HEK293 (cell line): ENCODE data around the gene CNPY4.

ENCODE experiments used
- CTCF ChIA-PET: fragments of 350-600 bp; formaldehyde crosslinking; extraction: SDS; loops from one replicate; lab custom pipeline; 2021; ENCODE audit warnings: antibody characterized with exemption; lab: Yijun Ruan, JAX
- POLR2A ChIA-PET: fragments of 300-600 bp; formaldehyde crosslinking; extraction: SDS; loops from one replicate; lab custom pipeline; 2020; ENCODE audit warnings: antibody characterized with exemption, inconsistent platforms; lab: Yijun Ruan, JAX
- H3K27ac ChIP-seq: fragments of 200-500 bp; sonication (Bioruptor generic); 2 replicates; pipeline ENCODE4 v1.5.1; 2014; ENCODE audit warnings: low read depth, low read length, control low read depth, inconsistent platforms; ENCODE audit errors: extremely low read depth
- H3K36me3 ChIP-seq, 2 experiments: fragments of 200-500 bp in 1 of 2; sonication (Bioruptor generic) in 1 of 2; 1 replicate in 1 of 2; 2 replicates in 1 of 2; pipeline ENCODE4 v1.5.1; 2014 to 2017; ENCODE audit warnings: inconsistent platforms in 2 of 2, low read length in 2 of 2; ENCODE audit not compliant: control insufficient read depth in 2 of 2, insufficient read depth in 1 of 2
- H3K4me1 ChIP-seq: fragments of 200-500 bp; sonication (Bioruptor generic); 2 replicates; pipeline ENCODE4 v1.5.1; 2014; ENCODE audit warnings: mild to moderate bottlenecking, low read length, inconsistent platforms; ENCODE audit not compliant: control insufficient read depth, insufficient read depth
- H3K4me3 ChIP-seq: 2 replicates; pipeline ENCODE4 v1.5.1; 2011; ENCODE audit warnings: low read depth, mild to moderate bottlenecking, control low read depth, low read length, moderate library complexity
- H3K9me3 ChIP-seq: fragments of 200-500 bp; sonication (Bioruptor generic); 2 replicates; pipeline ENCODE4 v1.5.1; 2014; ENCODE audit warnings: low read depth, low read length, inconsistent platforms; ENCODE audit not compliant: control insufficient read depth, insufficient read depth
- FEZF1 ChIP-seq: fragments of 450-650 bp; formaldehyde crosslinking; IDR thresholded peaks from 2 replicates; pipeline ENCODE4 v1.5.1; 2016; ENCODE audit warnings: missing biosample characterization, missing genetic modification characterization
- GLIS1 ChIP-seq: fragments of 450-650 bp; formaldehyde crosslinking; IDR thresholded peaks from 2 replicates; pipeline ENCODE4 v1.5.1; 2016; ENCODE audit warnings: missing biosample characterization, missing genetic modification characterization
- KLF1 ChIP-seq: fragments of 450-650 bp; formaldehyde crosslinking; IDR thresholded peaks from 2 replicates; pipeline ENCODE4 v1.5.1; 2016; ENCODE audit warnings: missing biosample characterization, missing genetic modification characterization
- KLF16 ChIP-seq: fragments of 450-650 bp; formaldehyde crosslinking; IDR thresholded peaks from 2 replicates; pipeline ENCODE4 v1.5.1; 2017; ENCODE audit warnings: missing biosample characterization, missing genetic modification characterization
- PRDM1 ChIP-seq: fragments of 450-650 bp; formaldehyde crosslinking; IDR thresholded peaks from 2 replicates; pipeline ENCODE4; 2016; ENCODE audit warnings: missing biosample characterization, missing genetic modification characterization
- SP7 ChIP-seq: fragments of 450-650 bp; formaldehyde crosslinking; IDR thresholded peaks from 2 replicates; pipeline ENCODE4 v1.5.1; 2016; ENCODE audit warnings: missing biosample characterization, missing genetic modification characterization
- WT1 ChIP-seq: fragments of 450-650 bp; formaldehyde crosslinking; IDR thresholded peaks from 2 replicates; pipeline ENCODE4 v1.5.1; 2016; ENCODE audit warnings: missing biosample characterization, missing genetic modification characterization
- ZBTB20 ChIP-seq: fragments of 450-650 bp; formaldehyde crosslinking; IDR thresholded peaks from 2 replicates; pipeline ENCODE4 v1.5.1; 2016; ENCODE audit warnings: missing biosample characterization, missing genetic modification characterization
- ZBTB21 ChIP-seq: fragments of 450-650 bp; formaldehyde crosslinking; IDR thresholded peaks from 2 replicates; pipeline ENCODE4 v1.5.1; 2017; ENCODE audit warnings: missing biosample characterization, missing genetic modification characterization
- ZBTB48 ChIP-seq: fragments of 450-650 bp; formaldehyde crosslinking; IDR thresholded peaks from 2 replicates; pipeline ENCODE4 v1.5.1; 2016; ENCODE audit warnings: missing biosample characterization, missing genetic modification characterization
- ZEB2 ChIP-seq: fragments of 450-650 bp; formaldehyde crosslinking; IDR thresholded peaks from 2 replicates; pipeline ENCODE4 v1.5.1; 2016; ENCODE audit warnings: missing biosample characterization, missing genetic modification characterization
- ZNF10 ChIP-seq: fragments of 450-650 bp; formaldehyde crosslinking; IDR thresholded peaks from 2 replicates; pipeline ENCODE4 v1.5.1; 2017; ENCODE audit warnings: missing biosample characterization, missing genetic modification characterization
- ZNF157 ChIP-seq: fragments of 450-650 bp; formaldehyde crosslinking; IDR thresholded peaks from 2 replicates; pipeline ENCODE4 v1.5.1; 2016; ENCODE audit warnings: missing biosample characterization, missing genetic modification characterization
- ZNF174 ChIP-seq: fragments of 450-650 bp; formaldehyde crosslinking; IDR thresholded peaks from 2 replicates; pipeline ENCODE4 v1.5.0; 2017; ENCODE audit warnings: missing biosample characterization, mild to moderate bottlenecking, missing genetic modification characterization
- ZNF248 ChIP-seq: fragments of 450-650 bp; formaldehyde crosslinking; IDR thresholded peaks from 2 replicates; pipeline ENCODE4 v1.5.1; 2017; ENCODE audit warnings: missing biosample characterization, missing genetic modification characterization
- ZNF302 ChIP-seq: fragments of 450-650 bp; formaldehyde crosslinking; IDR thresholded peaks from 2 replicates; pipeline ENCODE4 v1.5.1; 2016; ENCODE audit warnings: missing biosample characterization, missing genetic modification characterization, low read depth
- ZNF341 ChIP-seq: fragments of 450-650 bp; formaldehyde crosslinking; IDR thresholded peaks from 2 replicates; pipeline ENCODE4; 2016; ENCODE audit warnings: low read depth, missing biosample characterization, missing genetic modification characterization
- ZNF366 ChIP-seq: fragments of 450-650 bp; formaldehyde crosslinking; conservative IDR thresholded peaks from 2 replicates; pipeline ENCODE4 v1.5.1; 2016; ENCODE audit warnings: missing biosample characterization, missing genetic modification characterization
- ZNF473 ChIP-seq: fragments of 450-650 bp; formaldehyde crosslinking; IDR thresholded peaks from 2 replicates; pipeline ENCODE4 v1.5.1; 2017; ENCODE audit warnings: missing biosample characterization, missing genetic modification characterization
- ZNF488 ChIP-seq: fragments of 450-650 bp; formaldehyde crosslinking; IDR thresholded peaks from 2 replicates; pipeline ENCODE4 v1.5.1; 2016; ENCODE audit warnings: missing biosample characterization, missing genetic modification characterization
- ZNF501 ChIP-seq: fragments of 450-650 bp; formaldehyde crosslinking; IDR thresholded peaks from 2 replicates; pipeline ENCODE4 v1.5.1; 2016; ENCODE audit warnings: missing biosample characterization, missing genetic modification characterization
- ZNF521 ChIP-seq: fragments of 450-650 bp; formaldehyde crosslinking; IDR thresholded peaks from 2 replicates; pipeline ENCODE4 v1.5.1; 2017; ENCODE audit warnings: missing biosample characterization, mild to moderate bottlenecking, missing genetic modification characterization
- ZNF544 ChIP-seq: fragments of 450-650 bp; formaldehyde crosslinking; IDR thresholded peaks from 2 replicates; pipeline ENCODE4 v1.5.0; 2017; ENCODE audit warnings: missing biosample characterization, missing genetic modification characterization
- ZNF561 ChIP-seq: fragments of 450-650 bp; IDR thresholded peaks from 2 replicates; pipeline ENCODE4 v1.5.1; 2018; ENCODE audit warnings: missing biosample characterization, missing genetic modification characterization, borderline replicate concordance
- ZNF645 ChIP-seq: fragments of 450-650 bp; formaldehyde crosslinking; IDR thresholded peaks from 2 replicates; pipeline ENCODE4; 2016; ENCODE audit warnings: missing biosample characterization, missing genetic modification characterization
- ZNF76 ChIP-seq: fragments of 450-650 bp; formaldehyde crosslinking; IDR thresholded peaks from 2 replicates; pipeline ENCODE4; 2016; ENCODE audit warnings: low read depth, missing biosample characterization, missing genetic modification characterization, borderline replicate concordance
- ZSCAN18 ChIP-seq: fragments of 450-650 bp; formaldehyde crosslinking; IDR thresholded peaks from 2 replicates; pipeline ENCODE4 v1.5.1; 2016; ENCODE audit warnings: missing biosample characterization, missing genetic modification characterization
- TF ChIP-seq, protein P1 (sequence below): fragments of 450-650 bp; formaldehyde crosslinking; IDR thresholded peaks from 2 replicates; pipeline ENCODE4 v1.5.1; 2016; ENCODE audit warnings: missing biosample characterization, missing genetic modification characterization
- TF ChIP-seq, protein P2 (sequence below): fragments of 450-650 bp; formaldehyde crosslinking; IDR thresholded peaks from 2 replicates; pipeline ENCODE4 v1.5.1; 2017; ENCODE audit warnings: missing biosample characterization, missing genetic modification characterization

CNPY4 gene

DNA sequence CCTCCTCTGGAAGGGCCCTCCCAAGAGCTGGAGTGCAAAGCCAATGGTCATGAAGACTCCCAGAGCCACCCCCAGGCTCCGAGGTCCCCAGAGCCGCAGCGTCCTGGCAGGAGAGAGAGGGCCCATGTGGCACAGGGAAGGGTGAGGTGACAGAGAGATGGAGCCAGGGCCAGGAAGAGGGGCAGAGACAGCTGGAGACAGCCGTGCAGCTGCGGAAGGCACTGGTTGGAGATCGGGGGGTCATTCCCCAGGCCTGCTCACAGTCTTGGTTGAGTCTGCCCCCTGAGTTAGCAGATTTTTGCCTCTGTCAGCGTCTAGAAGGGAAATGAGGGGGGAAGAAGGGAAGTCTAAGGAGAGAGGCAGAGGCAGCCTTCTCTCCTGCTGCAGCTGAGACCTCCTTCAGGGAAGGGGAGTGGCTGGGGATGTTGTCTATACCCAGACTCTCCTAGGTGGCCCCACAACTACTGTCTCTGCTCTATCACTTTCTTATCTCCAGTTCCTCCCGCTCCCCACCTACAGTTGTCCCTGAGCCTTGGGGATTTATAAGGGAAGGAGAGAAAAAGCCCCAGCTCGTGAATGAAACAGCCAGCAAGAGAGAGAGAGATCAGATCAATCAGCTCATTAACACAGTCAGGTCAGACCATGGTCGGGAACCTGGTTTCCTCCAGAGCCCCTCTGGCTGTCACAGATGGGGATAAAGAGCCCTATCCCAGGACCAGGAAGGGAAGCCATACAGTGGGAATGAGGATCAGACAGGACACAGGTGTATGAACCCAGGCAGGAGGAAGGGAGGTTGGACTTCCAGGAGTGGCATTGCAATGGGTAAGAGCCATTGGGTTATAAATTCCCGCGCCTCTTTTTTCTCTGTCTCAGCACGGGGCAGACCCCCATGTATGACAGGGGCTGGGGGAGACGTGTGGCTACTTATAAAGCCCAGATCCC lies 47.8 kb downstream of the CNPY4 start (continued):
- TF ChIP-seq ZNF366 (tag by site-specific recombination) = peak; percentile 44; the same call in 1 of the 2 replicates
- no peak for TF ChIP-seq ZNF248 (tag by site-specific recombination)
- TF ChIP-seq PRDM1 (tag by site-specific recombination) = 0 out of 2 replicates have a peak, but pooled peaks have one; percentile 36
- no peak for TF ChIP-seq SP7
- no peak for TF ChIP-seq ZNF174 (tag by site-specific recombination)
- no peak for TF ChIP-seq ZNF521
- TF ChIP-seq ZNF341 (tag by site-specific recombination) = 0 out of 2 replicates have a peak, but pooled peaks have one; percentile 19
- TF ChIP-seq ZBTB21 (tag by site-specific recombination) = no peak
- TF ChIP-seq WT1 = no peak
- TF ChIP-seq ZNF561 (tag by site-specific recombination) = no peak
- no peak for TF ChIP-seq ZNF544 (tag by site-specific recombination)
- TF ChIP-seq ZBTB20 (tag by site-specific recombination) = no peak

DNA sequence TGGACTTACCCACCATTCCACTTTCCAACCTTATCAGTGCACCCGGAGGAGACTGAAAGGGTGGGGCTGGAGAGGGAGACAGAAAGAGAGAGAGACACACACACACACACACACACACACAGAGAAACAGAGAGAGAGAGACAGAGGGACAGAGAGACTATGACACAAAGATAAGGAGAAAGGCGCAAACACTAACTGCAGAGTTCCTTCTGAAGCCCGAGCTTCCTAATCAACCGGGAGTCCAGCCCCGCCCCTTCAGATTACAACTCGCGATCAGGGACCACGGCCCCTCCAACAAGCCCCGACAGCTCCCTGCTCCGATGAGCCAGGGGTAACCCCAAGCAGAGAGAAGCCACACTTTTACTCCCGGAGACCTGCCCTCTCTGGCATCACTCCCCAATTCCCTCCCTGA lies 48.5 kb downstream of the CNPY4 start:
- ChIA-PET POLR2A (interaction anchor here (1.0 to 2.7 kb wide), 3 partner anchors 9 to 20 kb away, joined by 4 to 13 read pairs (median 5); partner anchors contain the start of genes GPC2, LAMTOR4, STAG3 and TRAPPC14), CTCF (interaction anchor here (0.6 to 1.9 kb wide), 5 partner anchors 17 to 35 kb away, joined by 3 to 9 read pairs (median 6); no protein-coding TSS in a partner anchor)
- H3K36me3 ChIP-seq = no peaks in the 10 kb centered on the region
- no peak overlapping the region for H3K27ac ChIP-seq
- H3K9me3 ChIP-seq = no peaks in the 10 kb centered on the region
- no peak overlapping the region for H3K4me3 ChIP-seq
- H3K4me1 ChIP-seq = peaks cover 7% of the 10 kb centered on the region
- TF ChIP-seq ZNF10 (tag by site-specific recombination) = no peak
- 0 out of 2 replicates have a peak, but pooled peaks have one; percentile 11 for TF ChIP-seq ZNF488 (tag by site-specific recombination)
- peak; percentile 14; the same call in 1 of the 2 replicates for TF ChIP-seq ZNF76
- TF ChIP-seq PRDM1 (tag by site-specific recombination) = peak; percentile 84
- TF ChIP-seq ZNF366 (tag by site-specific recombination) = peak; percentile 46
- TF ChIP-seq ZNF302 (tag by site-specific recombination) = no peak
- TF ChIP-seq KLF1 (tag by site-specific recombination) = peak; percentile 83
- TF ChIP-seq, protein P1, sequence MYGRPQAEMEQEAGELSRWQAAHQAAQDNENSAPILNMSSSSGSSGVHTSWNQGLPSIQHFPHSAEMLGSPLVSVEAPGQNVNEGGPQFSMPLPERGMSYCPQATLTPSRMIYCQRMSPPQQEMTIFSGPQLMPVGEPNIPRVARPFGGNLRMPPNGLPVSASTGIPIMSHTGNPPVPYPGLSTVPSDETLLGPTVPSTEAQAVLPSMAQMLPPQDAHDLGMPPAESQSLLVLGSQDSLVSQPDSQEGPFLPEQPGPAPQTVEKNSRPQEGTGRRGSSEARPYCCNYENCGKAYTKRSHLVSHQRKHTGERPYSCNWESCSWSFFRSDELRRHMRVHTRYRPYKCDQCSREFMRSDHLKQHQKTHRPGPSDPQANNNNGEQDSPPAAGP = peak; percentile 48; the same call in 1 of the 2 replicates
- peak; percentile 71; the same call in 1 of the 2 replicates for TF ChIP-seq ZSCAN18 (tag by site-specific recombination)
- TF ChIP-seq KLF16 (tag by site-specific recombination) = peak; percentile 55; the same call in 1 of the 2 replicates
- TF ChIP-seq ZBTB48 (tag by site-specific recombination) = peak; percentile 94
- TF ChIP-seq ZNF501 (tag by site-specific recombination) = 0 out of 2 replicates have a peak, but pooled peaks have one; percentile 59
- 0 out of 2 replicates have a peak, but pooled peaks have one; percentile 55 for TF ChIP-seq ZEB2 (tag by site-specific recombination)
- peak; percentile 54 for TF ChIP-seq GLIS1 (tag by site-specific recombination)
- no peak for TF ChIP-seq ZNF473 (tag by site-specific recombination)
- TF ChIP-seq, protein P2, sequence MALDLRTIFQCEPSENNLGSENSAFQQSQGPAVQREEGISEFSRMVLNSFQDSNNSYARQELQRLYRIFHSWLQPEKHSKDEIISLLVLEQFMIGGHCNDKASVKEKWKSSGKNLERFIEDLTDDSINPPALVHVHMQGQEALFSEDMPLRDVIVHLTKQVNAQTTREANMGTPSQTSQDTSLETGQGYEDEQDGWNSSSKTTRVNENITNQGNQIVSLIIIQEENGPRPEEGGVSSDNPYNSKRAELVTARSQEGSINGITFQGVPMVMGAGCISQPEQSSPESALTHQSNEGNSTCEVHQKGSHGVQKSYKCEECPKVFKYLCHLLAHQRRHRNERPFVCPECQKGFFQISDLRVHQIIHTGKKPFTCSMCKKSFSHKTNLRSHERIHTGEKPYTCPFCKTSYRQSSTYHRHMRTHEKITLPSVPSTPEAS (tag by site-specific recombination) = peak; percentile 94
- no peak for TF ChIP-seq FEZF1 (tag by site-specific recombination)
- 0 out of 2 replicates have a peak, but pooled peaks have one; percentile 19 for TF ChIP-seq ZNF157
- peak; percentile 20; the same call in 1 of the 2 replicates for TF ChIP-seq ZNF645 (tag by site-specific recombination)
